GM18867 (cell line): ENCODE measurements around the gene GSG1L.

Experiments used
- ATAC-seq: cut with Tn5 transposase; IDR thresholded peaks from one replicate; pipeline ENCODE4 v1.9.1; 2021; ENCODE audit warnings: mild to moderate bottlenecking, moderate library complexity; ENCODE audit not compliant: unreplicated experiment

Gene GSG1L

DNA sequence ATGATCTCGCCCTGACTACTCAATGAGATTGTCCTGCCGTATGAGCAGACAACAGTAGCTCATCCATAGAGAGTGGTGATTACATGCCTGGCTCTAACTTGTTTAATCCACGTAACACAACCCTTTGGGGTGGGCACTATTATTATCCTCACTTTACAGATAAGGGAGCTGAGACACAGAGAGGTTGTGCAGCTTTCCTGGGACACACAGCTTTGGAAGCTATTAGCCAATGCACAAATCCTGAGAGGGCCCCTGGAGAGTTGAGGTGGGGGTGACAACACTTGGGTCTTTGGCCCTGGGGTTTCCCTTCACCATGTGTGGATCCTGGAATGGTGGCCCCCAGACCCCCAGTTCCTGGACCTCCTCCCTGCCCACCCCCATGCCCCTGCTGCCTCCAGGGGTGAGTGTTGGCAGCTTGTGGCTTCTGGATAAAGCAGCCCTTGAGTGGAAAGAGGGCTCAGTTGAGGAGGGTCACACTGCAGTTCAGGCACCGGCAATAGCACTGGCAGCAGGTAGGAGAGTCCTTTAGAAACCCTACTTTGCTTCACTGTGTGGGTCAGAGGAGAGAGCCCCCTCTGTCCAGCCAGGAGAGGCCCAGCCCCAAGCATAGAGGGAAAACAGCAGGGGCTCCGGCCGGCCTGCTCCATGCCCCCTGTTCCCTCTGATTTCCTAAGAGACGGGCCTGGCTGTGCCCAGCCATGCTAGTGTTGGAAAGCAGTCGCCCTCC, 282.9 kb downstream of the GSG1L start:
- no peak for ATAC-seq

GRCh38 chr16:27779641-27780164, 283.8 kb downstream of the GSG1L start:
- no peak for ATAC-seq

GRCh38 chr16:27778926-27779570, 284.5 kb downstream of the GSG1L start:
- no peak for ATAC-seq

GRCh38 chr16:27778171-27778925, 285.2 kb downstream of the GSG1L start:
- no peak for ATAC-seq

DNA sequence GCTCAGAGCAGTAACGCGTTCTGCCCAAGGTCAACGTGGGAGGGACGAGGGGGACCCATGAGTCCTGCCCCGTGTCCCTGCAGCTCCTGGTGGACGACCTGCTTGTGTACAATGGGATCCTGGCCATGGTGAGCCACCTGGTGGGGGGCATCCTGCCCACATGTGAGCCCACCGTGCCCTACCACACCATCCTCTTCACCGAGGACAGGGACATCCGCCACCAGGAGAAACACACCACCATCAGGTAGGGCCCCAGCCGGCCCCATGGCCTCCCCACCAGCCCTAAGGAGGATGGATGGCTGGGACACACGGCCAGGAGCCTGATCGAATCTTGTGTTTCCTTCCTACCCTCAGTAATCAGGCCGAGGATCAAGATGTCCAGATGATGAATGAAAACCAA, 286.0 kb downstream of the GSG1L start:
- ATAC-seq: no peak

DNA sequence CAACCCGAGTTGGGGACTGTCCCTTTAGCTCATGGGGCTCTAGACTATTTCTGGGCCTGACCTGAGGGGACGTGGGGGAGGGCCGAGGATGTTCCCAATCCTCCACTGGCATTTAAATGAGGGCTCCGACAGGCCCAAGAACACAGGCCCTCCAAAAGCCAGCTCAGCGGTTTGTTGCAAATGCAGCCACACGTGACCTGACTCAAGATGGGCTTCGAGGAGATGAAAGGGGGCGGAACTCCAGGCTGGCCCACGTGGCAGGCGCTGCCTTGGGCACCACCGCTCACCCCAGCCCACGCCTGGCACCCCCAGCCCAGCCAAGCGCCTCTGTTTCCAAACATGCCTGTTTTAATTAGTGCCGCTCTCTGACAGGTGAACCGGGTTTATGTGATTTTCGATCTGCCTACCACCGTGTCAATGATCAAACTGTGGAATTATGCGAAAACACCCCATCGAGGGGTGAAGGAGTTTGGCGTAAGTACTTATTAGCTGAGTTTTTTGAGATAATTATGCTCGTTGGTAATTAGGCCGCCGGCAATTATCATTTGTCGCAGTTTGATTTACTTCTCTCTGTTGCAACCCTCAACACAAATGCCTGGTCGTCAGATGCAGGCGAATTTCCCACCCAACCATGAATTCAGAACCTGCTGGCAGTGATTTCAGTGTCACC, 286.8 kb downstream of the GSG1L start:
- ATAC-seq: no peak

DNA sequence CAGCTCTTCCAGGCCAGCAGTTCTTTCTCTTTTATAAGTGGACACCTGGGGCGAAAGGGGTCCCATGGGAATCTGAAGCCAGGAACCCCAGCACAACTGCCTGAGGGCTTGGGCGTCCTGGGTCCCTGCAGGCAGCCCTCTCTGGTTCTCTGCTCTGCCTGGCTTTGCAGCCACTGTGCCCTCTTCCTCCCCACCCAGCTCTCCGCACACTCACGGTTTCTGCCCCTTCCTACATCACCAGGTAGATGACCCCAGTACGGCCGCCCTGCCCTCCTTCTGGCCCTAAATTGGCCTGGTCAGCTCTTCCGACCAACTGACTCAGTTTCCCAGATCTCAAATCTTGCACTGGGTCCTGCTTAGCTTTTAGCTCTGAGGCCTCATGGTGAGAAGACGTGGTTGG, 288.3 kb downstream of the GSG1L start:
- no peak for ATAC-seq

DNA sequence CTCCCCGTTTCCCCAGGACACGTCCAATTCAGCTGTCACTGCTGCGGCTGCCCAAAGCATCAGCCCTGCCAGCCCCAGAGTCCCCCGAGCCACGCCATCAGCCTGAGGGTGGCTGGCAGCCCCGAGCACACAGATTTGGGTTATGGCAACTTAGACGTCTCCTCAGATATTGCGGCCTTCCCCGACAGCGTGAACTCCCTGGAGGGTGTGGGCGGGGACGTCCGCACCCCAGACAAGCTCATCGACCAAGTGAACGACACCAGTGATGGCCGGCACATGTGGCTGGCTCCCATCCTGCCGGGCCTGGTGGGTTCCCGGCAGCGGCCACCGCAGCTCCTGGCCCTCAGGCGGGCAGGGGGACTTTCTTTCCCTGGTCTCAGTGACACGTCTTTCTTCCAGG, 288.7 kb downstream of the GSG1L start:
- ATAC-seq: no peak

GRCh38 chr16:27773344-27773743, 290.2 kb downstream of the GSG1L start:
- no peak for ATAC-seq

GRCh38 chr16:27772093-27772825, 291.3 kb downstream of the GSG1L start:
- ATAC-seq: no peak

DNA sequence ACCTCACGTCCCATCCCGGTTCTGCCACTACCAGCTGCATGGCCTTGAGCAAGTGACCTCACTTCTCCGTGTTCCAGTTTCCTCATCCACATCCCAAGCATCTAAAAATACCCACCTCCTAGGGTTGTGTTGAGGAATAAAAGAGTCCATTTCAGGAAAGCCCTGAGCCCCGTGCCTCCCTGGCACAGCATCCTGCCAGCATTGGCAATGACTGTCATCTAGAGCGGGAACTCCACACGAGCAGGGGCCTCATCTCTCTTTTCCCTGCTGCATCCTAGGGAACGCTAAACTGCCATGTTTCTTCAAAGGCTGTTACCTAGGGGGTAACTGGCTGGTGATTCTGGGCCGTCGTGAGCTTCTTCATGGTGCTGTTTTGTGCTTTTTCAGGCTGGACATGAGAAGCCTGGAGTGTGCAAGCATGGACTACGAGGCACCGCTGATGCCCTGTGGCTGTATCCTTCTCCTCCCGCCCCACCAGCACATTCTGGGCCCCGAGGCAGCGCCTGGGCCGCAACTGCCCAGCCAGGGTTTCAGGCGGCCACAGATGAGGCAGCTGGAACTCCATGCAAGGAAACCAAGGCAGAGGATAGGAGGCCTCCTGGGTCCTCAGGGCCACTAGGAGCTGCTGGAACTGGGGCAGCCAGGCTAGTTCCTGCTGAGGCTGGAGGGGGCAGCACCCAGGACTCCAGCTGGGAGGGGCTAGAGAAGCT, 292.2 kb downstream of the GSG1L start:
- no peak for ATAC-seq

DNA sequence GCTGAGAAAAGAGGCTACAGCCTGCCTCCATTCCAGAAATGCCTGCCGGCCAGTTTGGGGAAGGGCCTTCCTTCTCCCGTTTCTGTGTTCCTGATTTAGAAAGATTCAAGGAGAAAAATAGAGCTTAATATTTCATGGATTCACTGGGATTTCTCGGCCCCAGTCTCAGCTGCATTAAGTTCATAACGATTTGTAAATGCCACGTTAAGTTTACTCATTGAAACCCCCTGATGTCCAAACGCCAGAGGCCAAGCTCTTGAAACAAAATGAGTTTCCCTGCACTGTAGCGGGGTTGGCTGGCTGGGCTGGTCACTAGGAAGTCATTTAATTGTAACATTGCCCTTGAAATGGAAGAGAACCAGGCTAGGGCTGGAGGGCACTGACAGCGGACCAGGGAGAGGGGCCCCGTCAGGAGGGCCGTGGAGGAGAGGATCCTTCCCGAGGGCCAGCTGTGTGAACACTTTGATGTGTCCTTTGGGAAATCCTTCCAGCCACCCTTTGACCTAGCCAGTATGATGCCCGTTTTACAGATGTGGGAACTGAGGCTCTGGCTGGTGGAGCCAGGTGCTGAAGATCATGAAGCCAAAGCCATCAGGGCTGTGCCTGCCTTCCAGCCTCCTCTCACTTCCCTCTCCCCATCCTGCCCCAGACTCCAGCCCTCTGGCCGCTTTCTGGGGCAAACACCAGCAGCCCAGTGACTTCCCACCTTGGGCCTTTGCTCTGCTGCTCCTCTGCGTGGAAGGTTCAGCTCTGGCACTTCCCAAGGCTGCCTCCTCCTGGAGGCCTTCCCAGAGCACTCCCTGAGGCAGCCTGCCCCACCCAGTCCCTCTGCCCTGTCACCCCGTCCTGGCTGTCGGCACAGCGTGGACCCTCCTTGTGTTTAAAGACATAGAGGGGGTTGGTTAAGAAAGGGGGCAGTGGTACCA, 293.0 kb downstream of the GSG1L start:
- no peak for ATAC-seq

- no peak for ATAC-seq
Measured at GRCh38 chr16:27769561-27770255, 293.8 kb downstream of the GSG1L start.

DNA sequence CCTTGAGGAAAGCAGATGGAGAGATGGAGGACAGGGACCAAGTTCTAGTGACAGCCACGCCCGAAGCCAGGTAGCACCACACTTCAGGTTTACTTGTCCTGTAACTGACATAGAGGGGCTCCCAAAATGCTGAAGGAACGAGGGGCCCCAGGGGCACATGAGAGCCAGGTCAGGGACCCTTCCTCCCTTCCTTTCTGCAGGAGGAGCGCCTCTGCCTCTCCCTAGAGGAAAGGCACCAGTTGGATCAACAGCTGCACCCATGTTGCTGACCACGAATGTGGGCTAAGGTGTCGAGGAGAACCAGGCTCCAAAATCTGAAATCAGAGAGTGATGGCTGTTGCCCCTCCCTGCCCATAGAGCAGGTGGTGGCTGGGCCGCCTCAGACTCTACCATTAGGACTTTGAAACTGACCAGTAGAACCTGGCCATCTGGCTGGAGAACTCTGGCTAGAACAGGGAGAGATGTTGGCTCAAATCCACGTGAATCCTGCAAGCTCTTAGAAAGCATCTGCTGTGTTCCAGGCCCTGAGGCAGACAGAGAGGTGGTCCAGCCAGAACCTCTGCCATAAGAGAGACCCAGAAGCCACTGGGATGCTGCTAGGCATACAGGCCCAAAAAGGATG, 294.8 kb downstream of the GSG1L start:
- no peak for ATAC-seq

- no peak for ATAC-seq
Measured at GRCh38 chr16:27767971-27768591, 295.4 kb downstream of the GSG1L start.

DNA sequence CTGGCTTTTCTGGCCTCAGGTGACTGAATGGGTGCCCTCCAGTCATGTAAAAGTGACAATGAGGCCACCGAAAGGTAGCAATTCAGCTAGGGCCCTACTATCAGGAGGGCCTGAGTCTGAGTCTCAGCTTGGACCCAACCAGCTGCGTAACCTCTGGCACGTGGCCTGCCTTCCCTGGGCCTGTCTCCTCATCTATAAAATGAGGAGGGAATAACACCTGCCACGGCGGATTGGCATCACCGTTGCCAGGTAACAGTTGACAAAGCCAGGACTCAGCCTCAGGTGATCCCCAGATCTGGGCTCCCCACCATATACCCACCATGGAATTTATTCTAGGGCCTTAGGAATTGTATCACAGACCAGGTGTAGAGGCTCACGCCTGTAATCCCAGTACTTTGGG, 296.4 kb downstream of the GSG1L start:
- ATAC-seq: no peak

GRCh38 chr16:27766236-27766925, 297.1 kb downstream of the GSG1L start:
- ATAC-seq: no peak
